ENCODE measurements around the gene FAM20C. TPM values are rescaled to one million over a fixed set of nuclear protein-coding genes. Genes with fewer than 3 reads are reported as not detected.

The FAM20C gene
- total RNA-seq, 1 experiment from 2014 or later: 34.0 TPM

GRCh38 chr7:176381-176780, 16.0 kb upstream of the FAM20C start:
- Mint-ChIP-seq H3K4me3 (ENCODE audit: unreplicated experiment) (no peak overlapping the region), H3K27me3 (ENCODE audit: insufficient read depth, unreplicated experiment) (peaks cover 6% of the 10 kb centered on the region), H3K36me3 (ENCODE audit: insufficient read depth, unreplicated experiment) (peaks cover 4% of the 10 kb centered on the region), H3K27ac (ENCODE audit: unreplicated experiment) (no peak overlapping the region), H3K4me1 (ENCODE audit: low read depth, unreplicated experiment) (no peaks in the 10 kb centered on the region), H3K9me3 (ENCODE audit: unreplicated experiment) (no peaks in the 10 kb centered on the region)
- no peak for TF ChIP-seq CTCF (IDR thresholded peaks at IDR 0.05; ENCODE audit: insufficient read depth in 1 of 2, low read depth in 1 of 2, low read length in 1 of 2, severe bottlenecking in 1 of 2, unreplicated experiment in 1 of 2)
- ChIA-PET POLR2A (no interaction called here), CTCF (no interaction called here)
- Histone ChIP-seq H3K27me3 (replicated peaks; ENCODE audit: control insufficient read depth, insufficient read depth, low read length) (no peaks in the 10 kb centered on the region), H3K4me3 (ENCODE audit: low read depth, low read length) (no peak overlapping the region), H3K9me3 (no peaks in the 10 kb centered on the region), H3K36me3 (ENCODE audit: control insufficient read depth, insufficient read depth, low read length) (no peaks in the 10 kb centered on the region), H3K4me1 (no peaks in the 10 kb centered on the region)
- BruUV-seq (replicated peaks): no TSS peak
- intact Hi-C loops (cut with micrococcal nuclease; ENCODE audit: unreplicated experiment): no loop called here
- no peak for DNase-seq

- no peak overlapping the region for H3K4me3 ChIP-seq (ENCODE audit: low read depth, low read length)
- Mint-ChIP-seq H3K9me3 (ENCODE audit: unreplicated experiment) (no peaks in the 10 kb centered on the region), H3K4me1 (ENCODE audit: low read depth, unreplicated experiment) (no peaks in the 10 kb centered on the region), H3K27me3 (ENCODE audit: insufficient read depth, unreplicated experiment) (peaks cover 12% of the 10 kb centered on the region), H3K4me3 (ENCODE audit: unreplicated experiment) (no peak overlapping the region), H3K36me3 (ENCODE audit: insufficient read depth, unreplicated experiment) (peaks cover 4% of the 10 kb centered on the region), H3K27ac (ENCODE audit: unreplicated experiment) (no peak overlapping the region)
- no TSS peak for BruUV-seq (replicated peaks)
- POLR2A ChIA-PET: no interaction called here
- intact Hi-C loops (cut with micrococcal nuclease; ENCODE audit: unreplicated experiment): no loop called here
- TF ChIP-seq CTCF (IDR thresholded peaks at IDR 0.05; ENCODE audit: insufficient read depth in 1 of 2, low read depth in 1 of 2, low read length in 1 of 2, severe bottlenecking in 1 of 2, unreplicated experiment in 1 of 2): no peak
- H3K9me3 ChIP-seq: no peaks in the 10 kb centered on the region
- H3K4me1 ChIP-seq: no peaks in the 10 kb centered on the region
- CTCF ChIA-PET: no interaction called here
- H3K36me3 ChIP-seq (ENCODE audit: control insufficient read depth, insufficient read depth, low read length): no peaks in the 10 kb centered on the region
- no peaks in the 10 kb centered on the region for H3K27me3 ChIP-seq (replicated peaks; ENCODE audit: control insufficient read depth, insufficient read depth, low read length)
- no peak for DNase-seq
These were observed 15.4 kb upstream of the FAM20C start for GRCh38 chr7:176786-177459.

- ChIA-PET CTCF (no interaction called here), POLR2A (interaction anchor here (0.6 kb wide), 1 partner anchor 14 kb away, joined by 6 read pairs; the partner anchor contains the start of gene FAM20C)
- no peaks in the 10 kb centered on the region for H3K9me3 Mint-ChIP-seq (ENCODE audit: unreplicated experiment)
- peaks cover 12% of the 10 kb centered on the region for H3K27me3 Mint-ChIP-seq (ENCODE audit: insufficient read depth, unreplicated experiment)
- H3K4me1 ChIP-seq: no peaks in the 10 kb centered on the region
- peaks cover 4% of the 10 kb centered on the region for H3K36me3 Mint-ChIP-seq (ENCODE audit: insufficient read depth, unreplicated experiment)
- no peak overlapping the region for H3K27ac Mint-ChIP-seq (ENCODE audit: unreplicated experiment)
- DNase-seq: no peak
- no TSS peak for BruUV-seq (replicated peaks)
- H3K36me3 ChIP-seq (ENCODE audit: control insufficient read depth, insufficient read depth, low read length): no peaks in the 10 kb centered on the region
- no peak for TF ChIP-seq CTCF (IDR thresholded peaks at IDR 0.05; ENCODE audit: insufficient read depth in 1 of 2, low read depth in 1 of 2, low read length in 1 of 2, severe bottlenecking in 1 of 2, unreplicated experiment in 1 of 2)
- H3K27me3 ChIP-seq (replicated peaks; ENCODE audit: control insufficient read depth, insufficient read depth, low read length): no peaks in the 10 kb centered on the region; the same call in 1 of the 2 replicates
- intact Hi-C loops (cut with micrococcal nuclease; ENCODE audit: unreplicated experiment): no loop called here
- H3K4me3 Mint-ChIP-seq (ENCODE audit: unreplicated experiment): no peak overlapping the region
- no peak overlapping the region for H3K4me3 ChIP-seq (ENCODE audit: low read depth, low read length)
- H3K9me3 ChIP-seq: no peaks in the 10 kb centered on the region
- no peaks in the 10 kb centered on the region for H3K4me1 Mint-ChIP-seq (ENCODE audit: low read depth, unreplicated experiment)
These were observed 13.9 kb upstream of the FAM20C start for GRCh38 chr7:178444-178843.

Measured in Caco-2 (cell line).